GM19099 (cell line): ENCODE data around the gene CDC42BPB.

Experiments
- POLR2A ChIP-seq: IDR thresholded peaks from 3 replicates; pipeline ENCODE4 v1.6.1; 2011; ENCODE audit warnings: low read depth; ENCODE audit not compliant: insufficient read length; ENCODE audit errors: extremely low read depth

The CDC42BPB gene

GRCh38 chr14:102984336-102985102, 72.8 kb downstream of the CDC42BPB start:
- TF ChIP-seq POLR2A = no peak

- TF ChIP-seq POLR2A = no peak
Measured at GRCh38 chr14:102983496-102983895, 73.9 kb downstream of the CDC42BPB start.

GRCh38 chr14:102982852-102983470, 74.4 kb downstream of the CDC42BPB start:
- TF ChIP-seq POLR2A = no peak

- no peak for TF ChIP-seq POLR2A
Measured at GRCh38 chr14:102980409-102980810, 76.9 kb downstream of the CDC42BPB start.

- no peak for TF ChIP-seq POLR2A
Measured at GRCh38 chr14:102979406-102979805, 77.9 kb downstream of the CDC42BPB start.

GRCh38 chr14:102977475-102977874, 79.9 kb downstream of the CDC42BPB start:
- no peak for TF ChIP-seq POLR2A

- TF ChIP-seq POLR2A = no peak
Measured at GRCh38 chr14:102975662-102976061, 81.7 kb downstream of the CDC42BPB start.

- no peak for TF ChIP-seq POLR2A
Measured at GRCh38 chr14:102973706-102974285, 83.6 kb downstream of the CDC42BPB start.

- no peak for TF ChIP-seq POLR2A
Measured at GRCh38 chr14:102971836-102972606, 85.3 kb downstream of the CDC42BPB start.

- no peak for TF ChIP-seq POLR2A
Measured at GRCh38 chr14:102971314-102971713, 86.0 kb downstream of the CDC42BPB start.

- no peak for TF ChIP-seq POLR2A
Measured at GRCh38 chr14:102970496-102970895, 86.9 kb downstream of the CDC42BPB start.

- TF ChIP-seq POLR2A = no peak
Measured at GRCh38 chr14:102969901-102970300, 87.4 kb downstream of the CDC42BPB start.

GRCh38 chr14:102969060-102969791, 88.1 kb downstream of the CDC42BPB start:
- no peak for TF ChIP-seq POLR2A

- no peak for TF ChIP-seq POLR2A
Measured at GRCh38 chr14:102968306-102968705, 89.0 kb downstream of the CDC42BPB start.

GRCh38 chr14:102967506-102967795, 89.9 kb downstream of the CDC42BPB start:
- no peak for TF ChIP-seq POLR2A
